RPMI7951 (cell line): ENCODE data around the gene ZNF446. TPM values are rescaled to one million over a fixed set of nuclear protein-coding genes. Genes with fewer than 3 reads are reported as not detected.
A peak's percentile ranks its signal among the peaks of the same experiment; 100 is the strongest.
"Not testable (repeated sequence)": the region's sequence is repeated elsewhere in the genome, so short reads cannot be mapped to it uniquely, and the experiment has no call there.

ENCODE experiments used
- DNase-seq: peaks from one replicate; pipeline ENCODE4 v3.0.0-alpha.2; 2012; ENCODE audit warnings: low read depth
- total RNA-seq: library from RNA; depleted of rRNA; stranded (reverse); fragments of >200 nt; shearing (Covaris generic); gene quantifications from 2 replicates; pipeline ENCODE4 v1.2.3, GENCODE V29; 2014

Gene ZNF446
- total RNA-seq, 1 experiment from 2014 or later, result 6.5 TPM

- DNase-seq, result no peak
Observed at GRCh38 chr19:58469241-58470013, 6.7 kb upstream of the ZNF446 start.

DNA sequence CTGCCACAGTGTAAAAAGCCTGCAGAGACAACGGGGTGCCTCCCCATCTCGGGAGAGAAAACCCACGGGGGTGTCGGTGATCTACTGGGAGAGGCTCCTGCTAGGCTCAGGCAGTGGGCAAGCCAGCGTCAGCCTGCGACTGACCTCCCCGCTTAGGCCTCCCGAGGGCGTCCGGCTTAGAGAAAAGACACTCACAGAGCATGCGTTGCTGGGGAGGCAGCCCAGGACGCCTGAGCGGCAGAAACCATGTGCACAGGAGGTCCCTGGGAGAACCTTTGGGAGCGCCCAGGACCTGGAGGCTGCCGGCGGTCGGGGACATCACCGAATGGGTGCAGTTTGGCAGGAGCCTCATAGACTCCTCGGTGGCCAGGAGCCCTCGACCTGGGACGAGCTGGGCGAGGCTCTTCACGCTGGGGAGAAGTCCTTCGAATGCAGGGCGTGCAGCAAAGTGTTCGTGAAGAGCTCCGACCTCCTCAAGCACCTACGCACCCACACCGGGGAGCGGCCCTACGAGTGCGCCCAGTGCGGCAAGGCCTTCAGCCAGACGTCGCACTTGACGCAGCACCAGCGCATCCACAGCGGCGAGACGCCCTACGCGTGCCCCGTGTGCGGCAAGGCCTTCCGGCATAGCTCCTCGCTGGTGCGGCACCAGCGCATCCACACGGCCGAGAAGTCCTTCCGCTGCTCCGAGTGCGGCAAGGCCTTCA is 5.2 kb upstream of the ZNF446 start:
- not testable (repeated sequence) for DNase-seq

DNA sequence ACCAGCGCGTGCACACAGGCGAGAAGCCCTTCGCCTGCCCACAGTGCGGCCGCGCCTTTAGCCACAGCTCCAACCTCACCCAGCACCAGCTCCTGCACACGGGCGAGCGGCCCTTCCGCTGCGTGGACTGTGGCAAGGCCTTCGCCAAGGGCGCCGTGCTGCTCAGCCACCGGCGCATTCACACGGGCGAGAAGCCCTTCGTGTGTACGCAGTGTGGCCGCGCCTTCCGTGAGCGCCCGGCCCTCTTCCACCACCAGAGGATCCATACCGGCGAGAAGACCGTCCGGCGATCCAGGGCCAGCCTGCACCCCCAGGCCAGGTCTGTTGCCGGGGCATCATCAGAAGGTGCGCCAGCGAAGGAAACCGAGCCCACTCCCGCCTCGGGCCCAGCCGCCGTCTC is 4.4 kb upstream of the ZNF446 start:
- DNase-seq, result no peak

GRCh38 chr19:58473775-58474174 is 2.4 kb upstream of the ZNF446 start:
- no peak for DNase-seq

GRCh38 chr19:58474291-58474996 is 1.7 kb upstream of the ZNF446 start:
- peak; percentile 65 for DNase-seq

DNA sequence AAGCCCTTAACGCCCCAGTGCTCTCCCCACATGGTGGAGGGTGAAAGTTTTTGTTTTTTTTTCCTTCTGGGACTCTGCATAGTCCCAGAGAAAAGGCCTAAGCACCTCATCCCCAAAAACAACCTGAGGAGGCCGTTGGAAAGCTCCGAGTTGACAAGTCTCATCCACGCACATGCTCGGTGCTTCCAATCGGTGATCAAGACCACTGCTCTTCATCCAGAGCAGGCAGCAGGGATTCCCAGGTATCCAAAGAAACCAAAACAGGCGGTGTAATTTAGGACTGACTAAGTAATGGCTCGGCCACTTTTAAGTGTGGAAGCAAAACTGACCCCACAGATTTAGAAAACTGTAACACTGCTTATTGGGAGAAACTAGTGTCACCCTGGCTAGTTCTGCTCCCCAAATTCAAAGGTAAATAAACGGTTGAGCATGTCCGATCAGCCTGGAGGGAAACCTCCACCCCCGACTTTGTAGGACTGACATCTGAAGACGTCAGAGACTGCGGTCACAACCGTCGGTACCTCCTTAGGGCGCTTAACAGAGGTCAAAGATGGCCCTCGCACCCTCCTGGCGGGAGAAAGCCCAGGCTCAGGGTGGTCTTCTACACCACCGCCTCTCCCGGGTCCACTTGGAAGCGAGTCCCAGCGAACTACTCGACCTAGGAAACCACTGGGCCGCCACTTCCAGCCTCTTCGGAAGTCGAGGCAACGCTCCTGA is 997 bp upstream of the ZNF446 start:
- DNase-seq, result no peak

DNA sequence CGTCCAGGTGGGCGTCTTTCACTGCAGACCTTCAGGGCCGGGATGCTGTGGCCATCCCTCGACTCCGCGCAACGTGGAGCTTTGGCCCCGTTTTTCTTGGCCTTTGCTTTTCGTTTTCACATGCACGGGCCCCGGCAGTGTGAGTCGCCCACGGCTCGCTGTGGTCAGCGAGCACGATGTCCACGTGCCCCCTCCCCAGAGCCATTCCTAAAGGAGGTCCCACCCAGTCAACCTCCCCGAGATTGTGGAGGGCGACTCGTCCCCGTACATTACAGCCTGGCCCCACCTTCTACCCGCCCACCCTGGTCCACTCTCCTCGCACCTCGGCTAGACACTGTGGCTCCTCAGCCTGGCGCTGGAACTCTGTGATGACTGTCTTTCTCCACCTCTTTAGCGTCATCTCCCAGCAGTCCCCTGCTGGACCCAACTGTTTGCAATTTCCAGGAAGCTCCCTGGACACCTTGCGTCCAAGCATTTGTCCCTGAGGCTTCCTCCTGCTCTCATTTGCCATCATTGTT is 405 bp downstream of the ZNF446 start:
- DNase-seq, result peak; percentile 24

DNA sequence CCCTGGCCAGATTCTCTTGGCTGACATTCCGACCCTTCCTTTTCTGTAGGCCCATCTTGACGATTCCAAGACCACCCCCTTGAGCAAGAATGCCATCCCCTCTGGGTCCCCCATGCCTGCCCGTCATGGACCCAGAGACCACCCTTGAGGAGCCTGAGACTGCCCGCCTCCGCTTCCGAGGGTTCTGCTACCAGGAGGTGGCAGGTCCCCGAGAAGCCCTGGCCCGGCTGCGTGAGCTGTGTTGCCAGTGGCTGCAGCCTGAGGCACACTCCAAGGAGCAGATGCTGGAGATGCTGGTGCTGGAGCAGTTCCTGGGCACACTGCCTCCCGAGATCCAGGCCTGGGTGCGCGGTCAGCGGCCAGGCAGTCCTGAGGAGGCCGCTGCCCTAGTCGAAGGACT is 978 bp downstream of the ZNF446 start:
- DNase-seq, result no peak

- DNase-seq, result no peak
Observed at GRCh38 chr19:58477871-58478270, 1.7 kb downstream of the ZNF446 start.

DNA sequence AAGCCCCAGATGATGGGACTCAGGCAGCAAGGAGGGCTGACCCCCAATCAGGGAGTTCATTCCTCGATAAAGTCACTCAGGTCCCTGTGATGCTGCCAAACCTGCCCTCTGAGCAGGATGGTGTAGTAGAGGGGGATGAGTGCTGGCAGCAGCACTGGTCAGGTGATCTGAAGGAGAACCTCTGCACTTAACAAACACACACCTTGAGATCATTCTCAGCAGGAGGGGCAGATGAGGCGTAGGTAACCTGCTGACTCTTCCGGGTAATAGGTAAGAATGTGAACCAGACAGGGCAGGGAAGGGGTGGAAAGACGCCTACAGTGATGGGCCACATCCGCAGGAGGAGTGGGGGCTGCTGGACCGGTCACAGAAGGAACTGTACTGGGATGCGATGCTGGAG is 3.2 kb downstream of the ZNF446 start:
- DNase-seq, result no peak

- no peak for DNase-seq
Observed at GRCh38 chr19:58479736-58480480, 3.8 kb downstream of the ZNF446 start.

DNA sequence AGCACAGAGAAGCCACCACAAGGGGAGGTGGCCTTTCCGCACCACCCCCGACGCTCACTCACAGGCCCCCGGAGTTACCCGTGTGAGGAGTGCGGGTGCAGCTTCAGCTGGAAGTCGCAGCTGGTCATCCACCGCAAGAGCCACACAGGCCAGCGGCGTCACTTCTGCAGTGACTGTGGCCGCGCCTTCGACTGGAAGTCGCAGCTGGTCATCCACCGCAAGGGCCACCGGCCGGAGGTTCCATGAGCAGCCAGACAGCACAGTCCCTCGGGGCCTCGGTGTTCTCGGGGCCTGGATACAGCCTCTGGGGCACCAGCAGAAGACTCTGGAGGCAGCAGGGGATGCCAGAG is 4.3 kb downstream of the ZNF446 start:
- no peak for DNase-seq

DNA sequence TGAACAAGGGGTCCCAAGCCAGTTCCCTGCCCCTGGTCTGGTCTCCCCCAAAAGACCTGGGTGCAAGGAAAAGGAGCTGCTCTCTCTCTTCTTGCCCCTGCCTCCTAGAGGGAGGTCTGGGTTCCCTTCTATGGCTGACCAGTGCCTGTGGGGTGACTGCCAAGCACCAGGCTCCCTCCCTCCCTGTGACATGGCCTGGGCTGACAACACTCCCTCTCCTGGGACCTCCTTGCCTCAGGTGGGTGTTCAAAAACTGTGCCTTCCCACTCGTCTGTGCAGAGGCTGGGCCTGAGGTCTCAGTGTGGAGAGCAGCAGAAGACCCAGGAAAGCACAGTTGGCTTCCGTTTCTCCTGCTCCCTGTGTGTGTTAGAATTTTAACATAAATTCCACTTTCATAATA is 4.7 kb downstream of the ZNF446 start:
- DNase-seq, result no peak

DNA sequence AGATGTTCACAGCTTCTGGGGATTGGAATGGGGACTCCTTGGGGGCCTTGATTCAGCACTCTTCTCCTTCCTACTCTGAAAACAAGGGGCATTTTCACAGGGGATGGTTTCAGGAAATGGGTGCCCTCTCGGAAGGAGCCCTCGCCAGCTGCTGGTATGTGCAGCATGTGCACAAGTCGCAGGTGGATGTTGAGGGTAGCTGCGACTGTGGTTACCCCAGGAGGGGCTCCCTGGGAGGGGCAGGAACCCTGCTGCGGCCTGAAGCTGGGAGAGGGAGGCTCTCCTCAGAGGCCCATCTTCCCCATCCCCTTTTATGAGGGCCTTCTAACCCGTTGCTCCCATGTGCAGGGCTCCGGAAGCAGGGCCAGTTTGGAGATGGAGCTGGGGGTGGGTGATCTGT is 6.2 kb downstream of the ZNF446 start:
- DNase-seq, result no peak

DNA sequence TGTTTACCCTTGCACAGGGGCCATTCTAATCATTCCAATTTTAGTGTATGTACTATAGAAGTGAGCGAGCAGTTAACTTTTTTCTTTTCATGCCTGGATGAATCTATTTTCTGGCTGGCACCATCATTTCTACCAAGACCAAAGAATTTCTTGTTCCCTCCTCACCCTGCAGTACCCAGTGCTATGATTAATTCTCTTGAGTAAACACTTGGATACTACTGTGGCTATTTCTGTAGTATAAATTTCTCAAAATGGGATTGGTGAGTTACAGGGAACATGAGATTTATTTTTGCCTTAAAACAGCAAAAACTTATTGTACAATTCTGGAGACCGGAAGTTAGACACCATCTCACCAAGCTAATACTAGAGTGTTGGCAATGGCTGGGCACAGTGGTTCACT is 7.6 kb downstream of the ZNF446 start:
- DNase-seq, result no peak

GRCh38 chr19:58484349-58484748 is 8.2 kb downstream of the ZNF446 start:
- DNase-seq, result not testable (repeated sequence)

- no peak for DNase-seq
Observed at GRCh38 chr19:58491393-58491792, 15.2 kb downstream of the ZNF446 start.

GRCh38 chr19:58492265-58492664 is 16.1 kb downstream of the ZNF446 start:
- peak; percentile 24 for DNase-seq

GRCh38 chr19:58497634-58498170 is 21.6 kb downstream of the ZNF446 start:
- no peak for DNase-seq

DNA sequence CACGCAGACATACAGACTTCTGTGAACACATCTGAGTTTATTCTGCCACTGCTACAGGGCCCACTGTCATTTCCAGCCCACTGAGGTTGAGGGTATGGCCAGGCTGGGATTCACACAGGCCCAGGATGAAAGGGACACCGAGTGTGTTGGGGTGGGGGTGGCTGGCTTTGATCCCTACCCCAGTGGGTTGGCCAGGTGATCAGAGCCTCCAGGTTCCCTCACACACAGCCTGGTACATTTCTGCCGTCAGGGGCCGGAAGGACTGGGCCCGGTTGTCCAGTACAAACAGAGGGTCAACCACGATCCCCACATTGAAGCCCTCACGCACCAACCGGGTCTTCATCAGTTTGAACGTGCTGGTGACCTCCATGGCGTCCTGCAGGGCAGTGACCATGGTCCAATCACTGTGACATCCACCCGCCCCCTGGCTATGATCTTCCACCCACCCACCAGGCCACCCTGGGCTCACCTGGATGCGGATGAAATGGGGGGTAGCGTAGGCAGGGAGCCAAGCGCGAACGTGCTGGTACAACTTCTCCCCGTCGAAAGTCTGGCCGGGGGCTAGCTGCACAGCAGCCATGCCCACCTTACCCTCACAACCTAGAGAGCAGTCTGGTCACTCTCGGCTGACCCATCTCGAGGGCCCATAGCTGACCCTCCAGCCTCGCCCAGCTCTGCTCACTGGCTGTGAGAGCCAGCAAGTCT is 22.3 kb downstream of the ZNF446 start:
- DNase-seq, result no peak
